Measurements from ENCODE around the gene NRP2.

NRP2 gene

DNA sequence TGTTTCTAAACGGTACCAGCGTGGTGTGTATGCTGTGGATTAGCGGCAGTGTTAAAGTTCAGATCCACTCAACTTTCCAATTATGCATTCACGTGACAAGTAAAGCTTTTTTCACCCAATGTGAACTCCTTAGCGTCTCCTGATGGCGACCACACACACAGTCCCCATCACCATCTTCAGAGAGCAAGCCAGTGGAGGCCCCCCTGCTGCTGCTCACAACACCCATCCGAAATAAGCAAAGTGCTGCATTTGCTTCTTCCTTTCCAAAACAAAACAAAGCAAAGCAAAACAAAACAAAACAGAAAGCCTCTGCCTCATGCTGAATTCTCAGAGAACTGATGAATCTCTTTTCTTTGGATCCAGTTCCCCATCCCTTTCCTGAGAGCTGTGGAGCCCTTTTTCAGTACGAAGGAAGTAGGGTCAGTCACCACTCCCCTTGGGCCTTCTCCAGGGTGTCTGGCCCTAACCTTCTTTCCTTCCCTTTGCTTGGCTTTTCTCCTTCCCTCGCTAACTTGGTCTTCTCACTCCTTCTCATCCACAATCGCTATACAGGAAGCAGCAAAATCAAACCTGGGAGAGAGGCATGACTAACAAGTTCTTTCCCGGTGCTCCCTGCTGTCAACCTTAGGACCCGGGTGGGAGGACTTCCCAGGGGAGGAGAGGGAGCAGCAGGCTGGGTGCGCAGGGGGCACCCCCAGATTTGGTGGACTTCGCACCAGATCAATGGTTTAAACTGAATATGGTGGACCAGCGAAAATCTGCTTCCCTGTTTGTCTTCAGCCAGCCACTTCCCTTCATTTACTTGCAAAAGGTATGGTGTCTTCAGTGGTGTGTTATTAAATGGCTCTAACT, 56.0 kb downstream of the NRP2 start:
- H3K4me1 Mint-ChIP-seq (ENCODE audit: low read depth): no peaks in the 10 kb centered on the region
- H3K27ac Mint-ChIP-seq: no peak overlapping the region
- H3K4me3 Mint-ChIP-seq: no peak overlapping the region
- no peaks in the 10 kb centered on the region for H3K9me3 Mint-ChIP-seq
- no peaks in the 10 kb centered on the region for H3K36me3 Mint-ChIP-seq (ENCODE audit: low read depth)
- H3K27me3 Mint-ChIP-seq: peaks cover 9% of the 10 kb centered on the region

DNA sequence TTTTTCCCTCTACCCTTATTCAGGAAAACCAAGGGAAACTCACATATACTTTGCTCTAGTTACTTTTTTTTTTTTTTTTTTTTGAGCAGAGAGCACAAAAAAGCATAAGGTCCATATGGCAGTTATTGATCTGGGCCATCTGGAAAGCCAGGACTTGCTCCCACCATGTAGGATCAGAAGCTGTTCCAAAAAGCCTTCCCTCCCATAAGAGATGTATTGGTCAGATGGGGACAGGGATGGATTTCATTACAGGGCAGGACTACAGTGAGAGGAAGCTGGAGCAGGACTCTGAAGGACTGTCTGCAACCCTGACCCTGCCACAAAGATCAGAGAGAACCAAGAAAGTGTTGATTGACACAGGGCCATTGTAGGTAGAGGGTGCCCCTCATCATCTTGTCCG, 57.3 kb downstream of the NRP2 start:
- Mint-ChIP-seq H3K4me1 (ENCODE audit: low read depth) (no peaks in the 10 kb centered on the region), H3K36me3 (ENCODE audit: low read depth) (no peaks in the 10 kb centered on the region), H3K4me3 (no peak overlapping the region), H3K9me3 (no peaks in the 10 kb centered on the region), H3K27me3 (peaks cover 9% of the 10 kb centered on the region), H3K27ac (no peak overlapping the region)

- no peak overlapping the region for H3K27ac Mint-ChIP-seq
- H3K9me3 Mint-ChIP-seq: no peaks in the 10 kb centered on the region
- no peaks in the 10 kb centered on the region for H3K4me1 Mint-ChIP-seq (ENCODE audit: low read depth)
- no peak overlapping the region for H3K4me3 Mint-ChIP-seq
- H3K36me3 Mint-ChIP-seq (ENCODE audit: low read depth): no peaks in the 10 kb centered on the region
- H3K27me3 Mint-ChIP-seq: peaks cover 9% of the 10 kb centered on the region
Observed at GRCh38 chr2:205740381-205740780, 58.1 kb downstream of the NRP2 start.

DNA sequence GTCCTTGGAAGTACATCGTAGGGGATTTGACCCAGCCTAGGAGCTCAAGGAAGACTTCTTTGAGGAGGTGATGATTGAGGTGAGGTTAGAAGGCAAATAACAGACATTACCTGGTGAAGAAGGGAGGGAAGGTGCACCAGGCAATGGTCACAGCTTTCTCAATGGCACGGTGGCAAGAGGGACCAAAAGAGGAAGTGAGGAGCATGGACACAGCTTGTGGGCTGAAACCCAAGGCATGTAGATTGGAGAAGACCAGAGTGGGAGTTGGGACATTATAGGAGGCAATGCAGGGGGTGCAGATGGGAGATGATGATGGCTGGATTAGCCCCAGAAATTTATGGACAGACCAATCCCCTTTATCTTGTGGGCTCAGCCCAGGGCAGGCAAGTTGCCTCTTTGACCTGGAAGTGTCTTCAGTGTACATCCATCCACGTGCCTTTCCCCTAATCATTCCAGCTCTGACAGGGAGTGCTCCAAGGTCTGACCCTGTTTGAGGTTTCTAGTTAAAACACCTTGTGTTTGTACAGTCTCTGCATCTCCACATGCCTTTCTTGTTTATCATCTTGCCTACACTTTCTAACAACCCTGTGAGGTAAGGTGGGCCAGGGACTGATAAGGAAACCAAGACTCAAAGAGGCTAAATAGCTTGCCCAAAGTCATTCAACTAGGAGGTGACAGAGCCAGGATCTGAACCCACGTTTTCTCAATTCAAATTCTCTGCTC, 59.1 kb downstream of the NRP2 start:
- no peaks in the 10 kb centered on the region for H3K4me1 Mint-ChIP-seq (ENCODE audit: low read depth)
- H3K9me3 Mint-ChIP-seq: no peaks in the 10 kb centered on the region
- H3K36me3 Mint-ChIP-seq (ENCODE audit: low read depth): no peaks in the 10 kb centered on the region
- peaks cover 9% of the 10 kb centered on the region for H3K27me3 Mint-ChIP-seq
- no peak overlapping the region for H3K4me3 Mint-ChIP-seq
- H3K27ac Mint-ChIP-seq: no peak overlapping the region

DNA sequence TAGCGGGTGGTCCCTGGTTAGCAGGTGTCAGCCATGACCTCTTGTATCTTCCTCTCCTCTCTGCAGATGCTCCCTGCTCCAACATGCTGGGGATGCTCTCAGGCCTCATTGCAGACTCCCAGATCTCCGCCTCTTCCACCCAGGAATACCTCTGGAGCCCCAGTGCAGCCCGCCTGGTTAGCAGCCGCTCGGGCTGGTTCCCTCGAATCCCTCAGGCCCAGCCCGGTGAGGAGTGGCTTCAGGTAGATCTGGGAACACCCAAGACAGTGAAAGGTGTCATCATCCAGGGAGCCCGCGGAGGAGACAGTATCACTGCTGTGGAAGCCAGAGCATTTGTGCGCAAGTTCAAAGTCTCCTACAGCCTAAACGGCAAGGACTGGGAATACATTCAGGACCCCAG, 60.8 kb downstream of the NRP2 start:
- H3K4me3 Mint-ChIP-seq: no peak overlapping the region
- peaks cover 9% of the 10 kb centered on the region for H3K27me3 Mint-ChIP-seq
- no peak overlapping the region for H3K27ac Mint-ChIP-seq
- no peaks in the 10 kb centered on the region for H3K4me1 Mint-ChIP-seq (ENCODE audit: low read depth)
- no peaks in the 10 kb centered on the region for H3K9me3 Mint-ChIP-seq
- H3K36me3 Mint-ChIP-seq (ENCODE audit: low read depth): no peaks in the 10 kb centered on the region

GRCh38 chr2:205744074-205744591, 61.8 kb downstream of the NRP2 start:
- Mint-ChIP-seq H3K4me1 (ENCODE audit: low read depth) (no peaks in the 10 kb centered on the region), H3K27me3 (peaks cover 9% of the 10 kb centered on the region), H3K36me3 (ENCODE audit: low read depth) (no peaks in the 10 kb centered on the region), H3K4me3 (no peak overlapping the region), H3K27ac (no peak overlapping the region), H3K9me3 (no peaks in the 10 kb centered on the region)

DNA sequence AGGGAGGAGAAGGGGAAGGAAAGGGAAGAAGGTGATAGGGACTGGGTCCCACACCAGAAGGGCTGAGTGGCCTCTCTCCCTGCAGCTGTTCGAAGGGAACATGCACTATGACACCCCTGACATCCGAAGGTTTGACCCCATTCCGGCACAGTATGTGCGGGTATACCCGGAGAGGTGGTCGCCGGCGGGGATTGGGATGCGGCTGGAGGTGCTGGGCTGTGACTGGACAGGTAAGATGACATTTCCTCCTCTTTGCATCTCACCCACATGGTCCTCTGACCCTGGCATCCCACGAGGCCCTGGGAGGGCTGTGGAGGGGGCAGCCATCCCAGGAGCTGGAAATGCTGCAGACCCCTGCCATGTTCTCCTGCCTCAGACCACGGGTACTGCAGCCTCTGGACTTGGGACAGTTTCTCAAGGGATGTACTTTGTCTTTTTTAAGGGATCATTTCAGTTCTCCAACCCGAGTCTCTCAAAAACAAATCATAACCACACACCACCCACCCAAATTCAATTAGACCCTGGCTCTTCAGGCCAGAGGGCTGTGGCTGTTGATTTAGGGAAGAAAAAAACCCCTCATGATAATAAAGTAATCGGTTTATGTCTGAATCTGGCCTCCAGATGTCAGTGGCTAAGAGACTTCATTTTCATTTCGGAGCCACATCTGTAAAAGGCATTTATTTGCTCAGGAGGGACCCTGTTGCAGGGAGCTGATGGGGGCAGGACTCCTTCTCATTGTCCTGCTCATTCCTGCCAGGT, 63.5 kb downstream of the NRP2 start:
- H3K27ac Mint-ChIP-seq: no peak overlapping the region
- H3K36me3 Mint-ChIP-seq (ENCODE audit: low read depth): no peaks in the 10 kb centered on the region
- H3K27me3 Mint-ChIP-seq: peaks cover 9% of the 10 kb centered on the region
- no peak overlapping the region for H3K4me3 Mint-ChIP-seq
- no peaks in the 10 kb centered on the region for H3K9me3 Mint-ChIP-seq
- no peaks in the 10 kb centered on the region for H3K4me1 Mint-ChIP-seq (ENCODE audit: low read depth)

DNA sequence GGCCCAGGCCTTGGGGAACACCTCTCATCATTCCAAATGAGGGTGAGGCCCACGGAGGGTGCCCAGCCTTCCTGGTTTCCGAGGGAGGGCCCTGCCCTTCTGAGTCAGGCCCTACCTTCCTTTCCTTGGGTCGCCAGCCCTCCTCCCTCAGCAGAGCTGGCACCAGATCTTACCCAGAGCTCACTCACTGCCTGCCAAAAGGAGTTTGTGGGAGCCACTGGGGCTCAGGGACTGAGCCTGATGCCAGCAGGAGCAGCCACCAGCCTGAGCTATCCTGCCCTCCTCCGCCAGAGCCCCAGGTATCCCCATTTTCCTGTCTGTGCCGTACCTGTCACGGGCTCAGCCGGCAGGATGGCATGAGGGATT, 64.1 kb downstream of the NRP2 start:
- peaks cover 6% of the 10 kb centered on the region for H3K27me3 Mint-ChIP-seq
- H3K4me3 Mint-ChIP-seq: no peak overlapping the region
- no peaks in the 10 kb centered on the region for H3K36me3 Mint-ChIP-seq (ENCODE audit: low read depth)
- H3K9me3 Mint-ChIP-seq: no peaks in the 10 kb centered on the region
- H3K27ac Mint-ChIP-seq: no peak overlapping the region
- H3K4me1 Mint-ChIP-seq (ENCODE audit: low read depth): no peaks in the 10 kb centered on the region

GRCh38 chr2:205747829-205748386, 65.6 kb downstream of the NRP2 start:
- H3K9me3 Mint-ChIP-seq: no peaks in the 10 kb centered on the region
- H3K4me3 Mint-ChIP-seq: no peak overlapping the region
- H3K36me3 Mint-ChIP-seq (ENCODE audit: low read depth): no peaks in the 10 kb centered on the region
- no peak overlapping the region for H3K27ac Mint-ChIP-seq
- no peaks in the 10 kb centered on the region for H3K4me1 Mint-ChIP-seq (ENCODE audit: low read depth)
- H3K27me3 Mint-ChIP-seq: peaks cover 6% of the 10 kb centered on the region

- no peaks in the 10 kb centered on the region for H3K9me3 Mint-ChIP-seq
- H3K27ac Mint-ChIP-seq: no peak overlapping the region
- H3K4me3 Mint-ChIP-seq: no peak overlapping the region
- H3K36me3 Mint-ChIP-seq (ENCODE audit: low read depth): no peaks in the 10 kb centered on the region
- H3K4me1 Mint-ChIP-seq (ENCODE audit: low read depth): no peaks in the 10 kb centered on the region
- H3K27me3 Mint-ChIP-seq: peaks cover 6% of the 10 kb centered on the region
Observed at GRCh38 chr2:205748639-205749038, 66.3 kb downstream of the NRP2 start.

DNA sequence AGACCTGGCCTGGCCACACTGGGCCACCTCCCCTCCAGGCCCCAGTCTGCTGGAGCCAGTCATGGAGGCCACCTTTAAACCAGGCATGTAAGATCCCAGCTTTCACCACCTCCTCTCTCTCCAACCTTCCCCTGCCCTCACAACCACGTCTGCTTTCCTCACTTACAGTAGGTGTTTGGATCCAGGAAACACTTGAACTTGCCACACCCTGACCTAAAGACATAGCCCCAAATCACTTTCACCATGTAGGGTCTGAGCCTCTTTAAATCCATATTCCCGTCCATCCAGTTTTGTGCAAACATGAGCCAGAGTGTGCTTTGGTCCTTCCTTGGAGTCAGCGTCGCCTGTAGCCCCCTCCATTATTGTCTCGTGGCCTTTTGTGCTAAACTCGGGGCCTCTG, 66.8 kb downstream of the NRP2 start:
- no peak overlapping the region for H3K27ac Mint-ChIP-seq

DNA sequence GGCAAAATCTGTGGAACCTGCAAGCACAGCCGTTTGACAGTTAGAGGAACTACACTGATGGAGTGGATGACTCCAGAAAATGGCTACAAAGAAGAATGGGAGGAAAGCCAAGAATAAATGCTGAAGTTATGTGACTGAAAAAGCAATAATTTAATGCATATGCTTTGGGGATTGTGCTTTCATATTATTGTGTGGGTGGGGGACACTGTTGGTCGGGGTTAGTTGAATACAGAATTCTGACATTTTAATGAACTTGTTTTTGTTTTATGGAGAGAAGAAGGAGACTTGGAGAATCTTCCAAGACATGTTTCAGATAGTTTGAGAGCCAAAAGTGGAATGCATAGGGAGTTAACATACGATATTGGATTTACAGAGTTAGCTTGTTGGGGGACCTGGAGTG, 68.5 kb downstream of the NRP2 start:
- H3K4me3 Mint-ChIP-seq: no peak overlapping the region
- no peaks in the 10 kb centered on the region for H3K9me3 Mint-ChIP-seq
- no peaks in the 10 kb centered on the region for H3K36me3 Mint-ChIP-seq (ENCODE audit: low read depth)
- no peak overlapping the region for H3K27ac Mint-ChIP-seq
- peaks cover 6% of the 10 kb centered on the region for H3K27me3 Mint-ChIP-seq
- no peaks in the 10 kb centered on the region for H3K4me1 Mint-ChIP-seq (ENCODE audit: low read depth)

More for the DNA sequence above, 66.8 kb downstream of the NRP2 start:
- H3K27me3 Mint-ChIP-seq: peaks cover 6% of the 10 kb centered on the region
- H3K4me1 Mint-ChIP-seq (ENCODE audit: low read depth): no peaks in the 10 kb centered on the region
- no peaks in the 10 kb centered on the region for H3K9me3 Mint-ChIP-seq
- H3K36me3 Mint-ChIP-seq (ENCODE audit: low read depth): no peaks in the 10 kb centered on the region
- no peak overlapping the region for H3K4me3 Mint-ChIP-seq

GRCh38 chr2:205751569-205752031, 69.3 kb downstream of the NRP2 start:
- H3K36me3 Mint-ChIP-seq (ENCODE audit: low read depth): no peaks in the 10 kb centered on the region
- H3K27me3 Mint-ChIP-seq: peaks cover 6% of the 10 kb centered on the region
- H3K4me3 Mint-ChIP-seq: no peak overlapping the region
- H3K4me1 Mint-ChIP-seq (ENCODE audit: low read depth): no peaks in the 10 kb centered on the region
- no peaks in the 10 kb centered on the region for H3K9me3 Mint-ChIP-seq
- H3K27ac Mint-ChIP-seq: no peak overlapping the region

DNA sequence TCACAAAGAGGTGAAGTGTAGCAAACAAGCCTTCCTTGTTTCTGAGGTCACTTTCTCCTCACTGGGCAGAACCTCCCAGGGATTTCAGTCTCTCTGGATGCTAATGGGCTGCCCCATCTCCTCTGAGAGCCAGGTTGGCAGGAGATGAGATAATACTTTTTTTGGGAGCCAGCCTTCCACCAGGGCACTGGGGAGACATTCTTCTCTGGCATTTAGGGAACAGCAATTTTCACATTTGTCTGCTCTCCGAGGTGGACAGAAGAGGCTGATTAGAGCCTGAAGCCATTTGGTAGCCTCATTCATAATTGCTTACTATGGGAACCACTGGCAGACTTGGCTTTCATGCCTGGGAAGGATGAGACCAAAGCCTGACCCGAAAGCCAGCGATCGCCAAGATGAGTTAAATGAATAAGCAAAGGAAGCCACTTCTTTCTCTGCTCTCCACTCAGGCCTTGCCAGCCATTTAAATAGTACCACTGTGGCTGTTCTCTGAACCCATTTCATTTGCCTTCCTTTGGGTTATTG, 70.1 kb downstream of the NRP2 start:
- H3K4me3 Mint-ChIP-seq: no peak overlapping the region
- no peaks in the 10 kb centered on the region for H3K9me3 Mint-ChIP-seq
- H3K27ac Mint-ChIP-seq: no peak overlapping the region
- H3K36me3 Mint-ChIP-seq (ENCODE audit: low read depth): no peaks in the 10 kb centered on the region
- H3K27me3 Mint-ChIP-seq: peaks cover 6% of the 10 kb centered on the region
- no peaks in the 10 kb centered on the region for H3K4me1 Mint-ChIP-seq (ENCODE audit: low read depth)

All from stimulated activated naive CD8-positive, alpha-beta T cell treated with anti-CD3 and anti-CD28 coated beads, Interleukin-15, Interleukin-2, amounts not matched to agents 100 ng/mL and 50 ng/mL, for 24 hours (primary cell).